ENCODE data around the gene HOXA7. TPM values are rescaled to one million over a fixed set of nuclear protein-coding genes. Genes with fewer than 3 reads are reported as not detected.

The HOXA7 gene
- total RNA-seq, 6 experiments from 2014 or later: not detected

DNA sequence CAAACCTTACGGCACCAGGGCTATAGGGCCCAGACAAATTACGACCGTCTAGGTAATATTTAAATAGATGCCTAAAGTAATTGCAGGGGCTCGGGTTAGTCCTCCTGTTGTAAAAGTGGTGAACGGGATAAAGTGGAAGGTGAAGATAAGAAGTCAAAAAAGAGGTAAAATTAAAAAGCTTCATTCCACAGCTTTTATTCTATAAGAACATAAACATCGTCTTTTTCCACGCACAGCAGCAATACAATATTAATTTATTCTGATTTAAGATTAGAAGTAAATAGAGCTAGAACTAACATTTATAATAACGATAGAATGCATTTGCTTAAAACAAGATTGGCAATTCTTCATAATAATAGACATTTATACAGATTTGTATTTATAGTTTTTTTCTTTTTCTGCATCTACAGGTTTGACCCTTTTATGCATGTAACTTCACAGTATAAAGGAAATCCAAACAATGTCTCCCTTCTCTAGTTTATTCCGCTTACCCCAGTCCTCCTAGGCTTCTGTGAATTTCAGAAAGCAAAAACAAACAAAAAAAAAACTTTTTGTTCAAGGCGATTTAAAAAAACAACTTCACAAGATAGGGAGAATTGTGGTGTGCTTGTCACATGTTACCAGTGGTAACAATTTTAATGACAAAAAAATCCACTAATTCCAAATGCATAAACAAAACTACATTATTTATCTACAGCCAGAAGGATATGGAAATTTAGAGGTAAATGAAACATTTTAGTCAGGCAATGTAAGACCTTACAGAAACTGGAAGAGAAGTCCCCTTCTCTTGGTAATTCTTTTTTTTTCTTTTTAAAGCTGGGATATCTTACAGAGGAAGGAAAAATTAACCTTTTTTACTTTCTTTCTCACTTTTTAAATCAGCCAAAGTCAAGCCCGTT lies 14.2 kb upstream of the HOXA7 start:
- TF ChIP-seq POLR2A (IDR thresholded peaks at IDR 0.05): no peak
- TF ChIP-seq, protein P1, sequence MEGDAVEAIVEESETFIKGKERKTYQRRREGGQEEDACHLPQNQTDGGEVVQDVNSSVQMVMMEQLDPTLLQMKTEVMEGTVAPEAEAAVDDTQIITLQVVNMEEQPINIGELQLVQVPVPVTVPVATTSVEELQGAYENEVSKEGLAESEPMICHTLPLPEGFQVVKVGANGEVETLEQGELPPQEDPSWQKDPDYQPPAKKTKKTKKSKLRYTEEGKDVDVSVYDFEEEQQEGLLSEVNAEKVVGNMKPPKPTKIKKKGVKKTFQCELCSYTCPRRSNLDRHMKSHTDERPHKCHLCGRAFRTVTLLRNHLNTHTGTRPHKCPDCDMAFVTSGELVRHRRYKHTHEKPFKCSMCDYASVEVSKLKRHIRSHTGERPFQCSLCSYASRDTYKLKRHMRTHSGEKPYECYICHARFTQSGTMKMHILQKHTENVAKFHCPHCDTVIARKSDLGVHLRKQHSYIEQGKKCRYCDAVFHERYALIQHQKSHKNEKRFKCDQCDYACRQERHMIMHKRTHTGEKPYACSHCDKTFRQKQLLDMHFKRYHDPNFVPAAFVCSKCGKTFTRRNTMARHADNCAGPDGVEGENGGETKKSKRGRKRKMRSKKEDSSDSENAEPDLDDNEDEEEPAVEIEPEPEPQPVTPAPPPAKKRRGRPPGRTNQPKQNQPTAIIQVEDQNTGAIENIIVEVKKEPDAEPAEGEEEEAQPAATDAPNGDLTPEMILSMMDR (IDR thresholded peaks at IDR 0.05): no peak
- 12% methylated on average over 11 of the region's 11 CpGs for WGBS (ENCODE audit: insufficient coverage, low coverage, low lambda C conversion rate, missing lambda C conversion rate)
- ATAC-seq (no peak), DNase-seq (no peak)
- H3K9me3 ChIP-seq: no peaks in the 10 kb centered on the region
- H3K4me1 ChIP-seq: peaks cover 0 to 7% (median 0%) of the 10 kb centered on the region in 4 donors
- H3K27ac ChIP-seq: no peak overlapping the region
- peaks cover 55 to 97% of the 10 kb centered on the region in 2 donors for H3K27me3 ChIP-seq
- intact Hi-C loops (cut with DNase I): no loop called here
- no peaks in the 10 kb centered on the region for H3K36me3 ChIP-seq
- H3K4me3 ChIP-seq: no peak overlapping the region

DNA sequence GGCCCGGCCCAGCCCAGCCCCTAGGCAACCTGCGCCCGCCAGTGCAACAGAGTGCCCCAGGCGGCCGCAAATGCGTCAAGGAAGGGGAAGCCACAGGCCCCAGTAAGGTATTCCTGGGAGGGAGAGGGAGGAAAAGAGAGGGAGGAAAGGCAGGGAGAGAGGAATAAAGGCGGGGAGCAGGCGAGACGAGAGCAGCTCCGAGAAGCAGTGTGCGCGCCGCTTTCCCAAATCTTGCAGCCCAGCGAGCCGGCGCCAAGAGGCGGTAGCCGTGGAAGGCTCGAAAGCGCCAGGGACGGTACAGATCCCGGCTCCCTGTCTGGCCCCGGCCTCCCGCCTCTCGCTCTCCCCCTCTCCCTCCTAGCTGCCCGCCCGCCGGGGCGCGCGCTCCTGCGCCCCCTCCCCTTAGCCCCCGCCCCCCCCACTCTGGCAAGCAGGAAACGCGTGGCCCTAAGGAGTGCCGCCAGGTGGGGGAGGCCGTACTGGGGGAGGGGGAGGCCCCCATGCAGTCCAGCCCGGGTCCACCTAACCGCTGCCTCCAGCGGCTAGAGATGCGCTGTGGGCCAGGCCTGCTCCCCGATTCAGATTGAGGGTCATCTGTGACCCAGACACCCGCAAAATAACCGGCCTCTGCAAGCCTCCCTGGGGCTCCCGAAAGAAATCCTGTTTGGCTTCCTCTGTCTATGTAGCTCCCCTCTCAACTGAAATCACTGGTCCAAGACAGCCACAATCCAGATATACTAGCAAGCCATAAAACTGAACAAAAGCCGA lies 13.4 kb upstream of the HOXA7 start:
- TF ChIP-seq, protein P1 (IDR thresholded peaks at IDR 0.05): no peak
- no peak for TF ChIP-seq POLR2A (IDR thresholded peaks at IDR 0.05)
- Histone ChIP-seq H3K9me3 (no peaks in the 10 kb centered on the region), H3K27me3 (peaks cover 54 to 97% of the 10 kb centered on the region in 2 donors), H3K27ac (no peak overlapping the region), H3K4me3 (no peak overlapping the region), H3K4me1 (peaks cover 0 to 7% (median 0%) of the 10 kb centered on the region in 4 donors), H3K36me3 (no peaks in the 10 kb centered on the region)
- ATAC-seq (no peak), DNase-seq (peak in 1 of 3 donors; percentile 52)
- intact Hi-C loops (cut with DNase I): loop anchor here in 1 of 2 donors (10.0 kb wide), 1 partner anchor 75 kb away; the partner anchor contains the start of gene HOXA1
- WGBS (ENCODE audit: insufficient coverage, low coverage, low lambda C conversion rate, missing lambda C conversion rate): 8% methylated on average over 8 of the region's 46 CpGs

DNA sequence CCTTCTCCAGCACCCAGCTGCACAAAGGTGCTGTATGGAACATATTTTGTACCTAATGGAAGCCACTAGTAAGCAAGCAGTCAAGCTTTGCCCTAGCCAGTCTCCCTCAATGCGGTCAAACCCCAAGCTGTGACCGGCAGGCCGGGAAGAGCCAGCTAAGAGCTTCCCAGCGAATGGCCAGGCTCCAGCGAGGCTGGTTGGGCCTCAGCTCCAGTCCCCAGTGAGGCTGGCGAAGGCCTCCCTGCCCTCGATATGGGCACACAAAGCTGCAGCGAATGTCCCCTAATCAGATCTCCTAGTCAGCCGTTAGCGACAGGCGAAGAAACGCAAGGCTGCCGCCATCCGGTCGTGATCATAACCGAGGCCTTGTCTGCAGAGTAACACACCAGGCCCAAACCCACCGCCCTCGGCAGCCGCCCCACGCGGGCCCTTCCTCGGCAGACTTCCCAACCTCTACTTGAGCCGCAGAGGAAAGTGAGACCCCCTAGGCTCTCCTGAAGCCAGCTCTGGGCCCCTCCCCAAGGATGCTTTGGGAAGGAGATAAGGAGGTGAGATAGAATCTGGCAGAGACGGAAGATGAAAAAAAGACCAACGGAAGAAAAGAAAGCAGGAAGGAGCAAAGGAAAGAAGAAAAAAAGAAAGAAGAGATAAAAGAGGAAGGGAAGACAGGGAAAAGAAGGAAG lies 11.9 kb upstream of the HOXA7 start:
- Histone ChIP-seq H3K27ac (no peak overlapping the region), H3K4me1 (peaks cover 0 to 5% (median 0%) of the 10 kb centered on the region in 4 donors), H3K9me3 (no peaks in the 10 kb centered on the region), H3K36me3 (no peaks in the 10 kb centered on the region), H3K4me3 (no peak overlapping the region), H3K27me3 (peaks cover 41 to 97% of the 10 kb centered on the region in 2 donors)
- ATAC-seq (no peak), DNase-seq (peak in 1 of 3 donors; percentile 47)
- WGBS (ENCODE audit: insufficient coverage, low coverage, low lambda C conversion rate, missing lambda C conversion rate): 5% methylated on average over 20 of the region's 25 CpGs
- no peak for TF ChIP-seq POLR2A (IDR thresholded peaks at IDR 0.05)
- TF ChIP-seq, protein P1 (IDR thresholded peaks at IDR 0.05): no peak
- intact Hi-C loops (cut with DNase I): loop anchor here in 1 of 2 donors (10.0 kb wide), 1 partner anchor 74 kb away; the partner anchor contains the start of gene HOXA1

DNA sequence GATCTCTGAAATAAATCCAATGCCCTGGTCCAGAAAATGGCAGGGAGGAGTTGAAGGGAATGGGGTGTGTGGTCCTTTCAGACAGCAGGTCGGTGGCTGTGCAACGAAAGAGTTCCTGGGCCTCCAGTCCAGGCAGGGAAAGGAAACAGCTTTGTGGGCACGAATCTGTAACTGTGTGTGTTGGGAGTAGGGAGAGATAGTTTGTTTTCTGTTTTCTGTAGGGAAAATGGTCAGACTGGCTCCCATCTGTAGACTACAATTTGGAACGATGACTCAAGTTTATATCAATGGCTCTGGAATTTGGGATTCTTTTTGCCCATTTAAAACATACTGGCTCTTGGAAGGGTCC lies 11.4 kb upstream of the HOXA7 start:
- Histone ChIP-seq H3K27ac (no peak overlapping the region), H3K36me3 (no peaks in the 10 kb centered on the region), H3K4me3 (no peak overlapping the region), H3K4me1 (peaks cover 0 to under 1% (median 0%) of the 10 kb centered on the region in 4 donors), H3K27me3 (peaks cover 41 to 96% of the 10 kb centered on the region in 2 donors), H3K9me3 (no peaks in the 10 kb centered on the region)
- TF ChIP-seq, protein P1 (IDR thresholded peaks at IDR 0.05): no peak
- TF ChIP-seq POLR2A (IDR thresholded peaks at IDR 0.05): no peak
- 18% methylated on average over 4 of the region's 4 CpGs for WGBS (ENCODE audit: insufficient coverage, low coverage, low lambda C conversion rate, missing lambda C conversion rate)
- intact Hi-C loops (cut with DNase I): loop anchor here in 1 of 2 donors (10.0 kb wide), 1 partner anchor 73 kb away; the partner anchor contains the start of gene HOXA1
- no peak for ATAC-seq
- peak in 1 of 3 donors; percentile 7 for DNase-seq
